ENCODE measurements around the gene KCNQ1. TPM values are rescaled to one million over a fixed set of nuclear protein-coding genes. Genes with fewer than 3 reads are reported as not detected.

KCNQ1 gene
- total RNA-seq, 1 donor from 2014 or later: 6.4 TPM

- intact Hi-C loops (cut with micrococcal nuclease): loop anchor here (10.0 kb wide), 1 partner anchor 182 kb away; the partner anchor contains the start of gene CDKN1C
- H3K36me3 Mint-ChIP-seq (ENCODE audit: low read depth): peaks cover 5% of the 10 kb centered on the region
- H3K4me3 Mint-ChIP-seq: no peak overlapping the region
- no peak overlapping the region for H3K27ac Mint-ChIP-seq
- peaks cover 3% of the 10 kb centered on the region for H3K27me3 Mint-ChIP-seq
- no peak for DNase-seq
- H3K4me1 Mint-ChIP-seq: peaks cover 8% of the 10 kb centered on the region
- peaks cover 12% of the 10 kb centered on the region for H3K9me3 Mint-ChIP-seq
Observed at GRCh38 chr11:2702771-2703362, 258.1 kb downstream of the KCNQ1 start.

- Mint-ChIP-seq H3K36me3 (ENCODE audit: low read depth) (peaks cover 1% of the 10 kb centered on the region), H3K9me3 (peaks cover 12% of the 10 kb centered on the region), H3K27me3 (peaks cover under 1% of the 10 kb centered on the region), H3K4me1 (peaks cover 4% of the 10 kb centered on the region), H3K4me3 (no peak overlapping the region), H3K27ac (no peak overlapping the region)
- DNase-seq: no peak
- intact Hi-C loops (cut with micrococcal nuclease): loop anchor here (10.0 kb wide), 1 partner anchor 181 kb away; the partner anchor contains the start of gene CDKN1C
Observed at GRCh38 chr11:2703363-2704141, 258.7 kb downstream of the KCNQ1 start.

GRCh38 chr11:2704356-2704755, 259.5 kb downstream of the KCNQ1 start:
- Mint-ChIP-seq H3K4me1 (no peaks in the 10 kb centered on the region), H3K27ac (no peak overlapping the region), H3K27me3 (no peaks in the 10 kb centered on the region), H3K4me3 (no peak overlapping the region), H3K36me3 (ENCODE audit: low read depth) (no peaks in the 10 kb centered on the region), H3K9me3 (peaks cover 12% of the 10 kb centered on the region)
- intact Hi-C loops (cut with micrococcal nuclease): loop anchor here (10.0 kb wide), 1 partner anchor 180 kb away; the partner anchor contains the start of gene CDKN1C
- DNase-seq: no peak

- intact Hi-C loops (cut with micrococcal nuclease): loop anchor here (10.0 kb wide), 1 partner anchor 180 kb away; the partner anchor contains the start of gene CDKN1C
- DNase-seq: no peak
- Mint-ChIP-seq H3K27ac (no peak overlapping the region), H3K4me1 (no peaks in the 10 kb centered on the region), H3K9me3 (peaks cover 12% of the 10 kb centered on the region), H3K4me3 (no peak overlapping the region), H3K27me3 (no peaks in the 10 kb centered on the region), H3K36me3 (ENCODE audit: low read depth) (no peaks in the 10 kb centered on the region)
Observed at GRCh38 chr11:2704896-2705606, 260.2 kb downstream of the KCNQ1 start.

- H3K9me3 Mint-ChIP-seq: peaks cover 12% of the 10 kb centered on the region
- no peaks in the 10 kb centered on the region for H3K36me3 Mint-ChIP-seq (ENCODE audit: low read depth)
- no peak overlapping the region for H3K4me3 Mint-ChIP-seq
- H3K27ac Mint-ChIP-seq: no peak overlapping the region
- H3K27me3 Mint-ChIP-seq: no peaks in the 10 kb centered on the region
- no peak for DNase-seq
- no peaks in the 10 kb centered on the region for H3K4me1 Mint-ChIP-seq
- intact Hi-C loops (cut with micrococcal nuclease): loop anchor here (10.0 kb wide), 1 partner anchor 178 kb away; the partner anchor contains the start of gene CDKN1C
Observed at GRCh38 chr11:2706321-2706720, 261.5 kb downstream of the KCNQ1 start.

- Mint-ChIP-seq H3K4me3 (no peak overlapping the region), H3K36me3 (ENCODE audit: low read depth) (no peaks in the 10 kb centered on the region), H3K27ac (no peak overlapping the region), H3K9me3 (peaks cover 12% of the 10 kb centered on the region), H3K27me3 (no peaks in the 10 kb centered on the region), H3K4me1 (no peaks in the 10 kb centered on the region)
- intact Hi-C loops (cut with micrococcal nuclease): loop anchor here (10.0 kb wide), 1 partner anchor 177 kb away; the partner anchor contains the start of gene CDKN1C
- no peak for DNase-seq
Observed at GRCh38 chr11:2707736-2708135, 262.9 kb downstream of the KCNQ1 start.

GRCh38 chr11:2708151-2708581, 263.4 kb downstream of the KCNQ1 start:
- DNase-seq: no peak
- no peak overlapping the region for H3K27ac Mint-ChIP-seq
- H3K4me1 Mint-ChIP-seq: no peaks in the 10 kb centered on the region
- H3K9me3 Mint-ChIP-seq: peaks cover 12% of the 10 kb centered on the region
- intact Hi-C loops (cut with micrococcal nuclease): loop anchor here (10.0 kb wide), 1 partner anchor 177 kb away; the partner anchor contains the start of gene CDKN1C
- H3K27me3 Mint-ChIP-seq: no peaks in the 10 kb centered on the region
- H3K36me3 Mint-ChIP-seq (ENCODE audit: low read depth): no peaks in the 10 kb centered on the region
- no peak overlapping the region for H3K4me3 Mint-ChIP-seq

- peaks cover 12% of the 10 kb centered on the region for H3K9me3 Mint-ChIP-seq
- no peak overlapping the region for H3K27ac Mint-ChIP-seq
- no peaks in the 10 kb centered on the region for H3K4me1 Mint-ChIP-seq
- intact Hi-C loops (cut with micrococcal nuclease): loop anchor here (10.0 kb wide), 1 partner anchor 176 kb away; the partner anchor contains the start of gene CDKN1C
- H3K4me3 Mint-ChIP-seq: no peak overlapping the region
- H3K27me3 Mint-ChIP-seq: no peaks in the 10 kb centered on the region
- no peak for DNase-seq
- no peaks in the 10 kb centered on the region for H3K36me3 Mint-ChIP-seq (ENCODE audit: low read depth)
Observed at GRCh38 chr11:2708757-2709281, 264.0 kb downstream of the KCNQ1 start.

GRCh38 chr11:2709429-2709828, 264.6 kb downstream of the KCNQ1 start:
- intact Hi-C loops (cut with micrococcal nuclease): loop anchor here (10.0 kb wide), 1 partner anchor 175 kb away; the partner anchor contains the start of gene CDKN1C

GRCh38 chr11:2711161-2711560, 266.4 kb downstream of the KCNQ1 start:
- no peak for DNase-seq
- Mint-ChIP-seq H3K4me3 (no peak overlapping the region), H3K27ac (no peak overlapping the region), H3K9me3 (peaks cover 6% of the 10 kb centered on the region), H3K36me3 (ENCODE audit: low read depth) (no peaks in the 10 kb centered on the region), H3K4me1 (no peaks in the 10 kb centered on the region), H3K27me3 (no peaks in the 10 kb centered on the region)
- intact Hi-C loops (cut with micrococcal nuclease): no loop called here

More at GRCh38 chr11:2709429-2709828, 264.6 kb downstream of the KCNQ1 start:
- no peaks in the 10 kb centered on the region for H3K36me3 Mint-ChIP-seq (ENCODE audit: low read depth)
- H3K4me3 Mint-ChIP-seq: no peak overlapping the region
- H3K4me1 Mint-ChIP-seq: no peaks in the 10 kb centered on the region
- DNase-seq: no peak
- no peaks in the 10 kb centered on the region for H3K27me3 Mint-ChIP-seq
- H3K9me3 Mint-ChIP-seq: peaks cover 12% of the 10 kb centered on the region
- no peak overlapping the region for H3K27ac Mint-ChIP-seq

GRCh38 chr11:2713094-2713493, 268.3 kb downstream of the KCNQ1 start:
- DNase-seq: no peak
- H3K27ac Mint-ChIP-seq: no peak overlapping the region
- no peak overlapping the region for H3K4me3 Mint-ChIP-seq
- no peaks in the 10 kb centered on the region for H3K27me3 Mint-ChIP-seq
- H3K4me1 Mint-ChIP-seq: no peaks in the 10 kb centered on the region
- no peaks in the 10 kb centered on the region for H3K36me3 Mint-ChIP-seq (ENCODE audit: low read depth)
- intact Hi-C loops (cut with micrococcal nuclease): no loop called here
- no peaks in the 10 kb centered on the region for H3K9me3 Mint-ChIP-seq

- Mint-ChIP-seq H3K27me3 (no peaks in the 10 kb centered on the region), H3K4me1 (no peaks in the 10 kb centered on the region), H3K4me3 (no peak overlapping the region), H3K36me3 (ENCODE audit: low read depth) (no peaks in the 10 kb centered on the region), H3K27ac (no peak overlapping the region), H3K9me3 (no peaks in the 10 kb centered on the region)
- intact Hi-C loops (cut with micrococcal nuclease): no loop called here
- no peak for DNase-seq
Observed at GRCh38 chr11:2713661-2714462, 269.1 kb downstream of the KCNQ1 start.

- DNase-seq: no peak
- no peaks in the 10 kb centered on the region for H3K36me3 Mint-ChIP-seq (ENCODE audit: low read depth)
- H3K4me3 Mint-ChIP-seq: no peak overlapping the region
- no peak overlapping the region for H3K27ac Mint-ChIP-seq
- H3K4me1 Mint-ChIP-seq: no peaks in the 10 kb centered on the region
- intact Hi-C loops (cut with micrococcal nuclease): no loop called here
- H3K9me3 Mint-ChIP-seq: no peaks in the 10 kb centered on the region
- no peaks in the 10 kb centered on the region for H3K27me3 Mint-ChIP-seq
Observed at GRCh38 chr11:2714463-2714800, 269.6 kb downstream of the KCNQ1 start.
